Vagina (tissue), 2 donors: ENCODE results near the gene RAB3GAP1.

Experiments used
- CTCF ChIP-seq, 3 experiments: fragments of 450-650 bp in 2 of 3; fragments of 200-600 bp in 1 of 3; sonication (generic) in 1 of 3; IDR thresholded peaks; one replicate each; pipeline ENCODE4 v1.5.1; 2017 to 2019; ENCODE audit warnings: antibody characterized with exemption in 3 of 3, mild to moderate bottlenecking in 2 of 3, moderate library complexity in 2 of 3
- POLR2A ChIP-seq, 2 donors: fragments of 450-650 bp; IDR thresholded peaks; one replicate each; pipeline ENCODE4 v1.6.1; 2017; ENCODE audit warnings: antibody characterized with exemption in 2 of 2, mild to moderate bottlenecking in 2 of 2, moderate library complexity in 2 of 2
- POLR2AphosphoS5 ChIP-seq, 2 donors: sonication (generic); formaldehyde crosslinking; IDR thresholded peaks; one replicate each; pipeline ENCODE4 v1.9.0; 2017; ENCODE audit warnings: antibody characterized with exemption in 2 of 2, mild to moderate bottlenecking in 2 of 2, low read depth in 1 of 2; ENCODE audit not compliant: insufficient read depth in 1 of 2

- TF ChIP-seq POLR2A (IDR thresholded peaks at IDR 0.05) (no peak), CTCF (IDR thresholded peaks at IDR 0.05) (no peak), POLR2AphosphoS5 (IDR thresholded peaks at IDR 0.05; ENCODE audit: insufficient read depth in 1 of 2, low read depth in 1 of 2) (no peak)
These were observed 3.2 kb downstream of the RAB3GAP1 start for GRCh38 chr2:135055182-135055786.
